Activated naive CD8-positive, alpha-beta T cell (primary cell): Measurements from ENCODE around the gene LTF.
"Not testable (repeated sequence)": the region's sequence is repeated elsewhere in the genome, so short reads cannot be mapped to it uniquely, and the experiment has no call there.

Source experiments
- H3K27ac Mint-ChIP-seq: one replicate; pipeline ENCODE4 v1.8.0; 2021; ENCODE audit warnings: mixed read lengths
- H3K27me3 Mint-ChIP-seq: one replicate; pipeline ENCODE4 v1.8.0; 2021; ENCODE audit warnings: mixed read lengths
- H3K36me3 Mint-ChIP-seq: one replicate; pipeline ENCODE4 v1.8.0; 2021; ENCODE audit warnings: mixed read lengths
- H3K4me1 Mint-ChIP-seq: one replicate; pipeline ENCODE4 v1.8.0; 2021; ENCODE audit warnings: low read depth, mixed read lengths
- H3K4me3 Mint-ChIP-seq: one replicate; pipeline ENCODE4 v1.8.0; 2021; ENCODE audit warnings: mild to moderate bottlenecking, mixed read lengths
- H3K9me3 Mint-ChIP-seq: one replicate; pipeline ENCODE4 v1.8.0; 2021; ENCODE audit warnings: low read depth, mixed read lengths

Gene LTF

GRCh38 chr3:46393554-46394434 lies 70.9 kb downstream of the LTF start:
- no peak overlapping the region for H3K4me3 Mint-ChIP-seq
- H3K27ac Mint-ChIP-seq = no peak overlapping the region
- no peaks in the 10 kb centered on the region for H3K27me3 Mint-ChIP-seq
- no peaks in the 10 kb centered on the region for H3K9me3 Mint-ChIP-seq
- H3K36me3 Mint-ChIP-seq = no peaks in the 10 kb centered on the region
- no peaks in the 10 kb centered on the region for H3K4me1 Mint-ChIP-seq

- no peak overlapping the region for H3K4me3 Mint-ChIP-seq
- H3K27me3 Mint-ChIP-seq = no peaks in the 10 kb centered on the region
- H3K36me3 Mint-ChIP-seq = no peaks in the 10 kb centered on the region
- H3K4me1 Mint-ChIP-seq = no peaks in the 10 kb centered on the region
- H3K9me3 Mint-ChIP-seq = no peaks in the 10 kb centered on the region
- no peak overlapping the region for H3K27ac Mint-ChIP-seq
Measured at GRCh38 chr3:46393011-46393410, 71.7 kb downstream of the LTF start.

GRCh38 chr3:46391526-46391925 lies 73.2 kb downstream of the LTF start:
- not testable (repeated sequence) for H3K4me1 Mint-ChIP-seq, H3K27ac Mint-ChIP-seq, H3K9me3 Mint-ChIP-seq

GRCh38 chr3:46389306-46389705 lies 75.4 kb downstream of the LTF start:
- Mint-ChIP-seq H3K27me3 (no peaks in the 10 kb centered on the region), H3K9me3 (no peaks in the 10 kb centered on the region), H3K4me1 (no peaks in the 10 kb centered on the region), H3K27ac (no peak overlapping the region), H3K36me3 (no peaks in the 10 kb centered on the region), H3K4me3 (no peak overlapping the region)

More at GRCh38 chr3:46391526-46391925, 73.2 kb downstream of the LTF start:
- H3K4me3 Mint-ChIP-seq, H3K36me3 Mint-ChIP-seq, H3K27me3 Mint-ChIP-seq: not testable (repeated sequence)

- H3K27ac Mint-ChIP-seq, H3K36me3 Mint-ChIP-seq, H3K4me1 Mint-ChIP-seq, H3K9me3 Mint-ChIP-seq, H3K4me3 Mint-ChIP-seq, H3K27me3 Mint-ChIP-seq: not testable (repeated sequence)
Measured at GRCh38 chr3:46388847-46389246, 75.9 kb downstream of the LTF start.

- Mint-ChIP-seq H3K4me1 (peaks cover 13% of the 10 kb centered on the region), H3K4me3 (no peak overlapping the region), H3K9me3 (no peaks in the 10 kb centered on the region), H3K27ac (no peak overlapping the region), H3K36me3 (no peaks in the 10 kb centered on the region), H3K27me3 (no peaks in the 10 kb centered on the region)
Measured at GRCh38 chr3:46386205-46386604, 78.5 kb downstream of the LTF start.
